Smooth muscle cell (in vitro differentiated cells): Measurements from ENCODE around the gene ACOT12. TPM values are rescaled to one million over a fixed set of nuclear protein-coding genes. Genes with fewer than 3 reads are reported as not detected.

ENCODE experiments used
- DNase-seq: peaks from one replicate; lab custom pipeline; 2025; ENCODE audit not compliant: unreplicated experiment; lab: John Stamatoyannopoulos, UW
- H2AFZ ChIP-seq: fragments of 200-600 bp; sonication (generic); 2 replicates; pipeline ENCODE4 v1.6.0; 2016; ENCODE audit warnings: antibody characterized with exemption, low read depth, mild to moderate bottlenecking
- H3F3A ChIP-seq: fragments of 200-600 bp; sonication (generic); 2 replicates; pipeline ENCODE4 v1.6.0; 2017; ENCODE audit warnings: antibody characterized with exemption, low read depth
- H3K27ac ChIP-seq: fragments of 200-600 bp; sonication (generic); 2 replicates; pipeline ENCODE4 v1.5.1; 2016; ENCODE audit warnings: low read depth, mild to moderate bottlenecking
- H3K27me3 ChIP-seq: fragments of 200-600 bp; sonication (generic); 2 replicates; pipeline ENCODE4 v1.6.1; 2016; ENCODE audit warnings: low read depth, mild to moderate bottlenecking
- H3K36me3 ChIP-seq: fragments of 200-600 bp; sonication (generic); 2 replicates; pipeline ENCODE4 v1.5.1; 2016; ENCODE audit warnings: low read depth
- H3K4me1 ChIP-seq: fragments of 200-600 bp; sonication (generic); 2 replicates; pipeline ENCODE4 v1.5.1; 2016; ENCODE audit warnings: low read depth
- H3K4me2 ChIP-seq: fragments of 200-600 bp; sonication (generic); 2 replicates; pipeline ENCODE4 v1.6.0; 2016; ENCODE audit warnings: mild to moderate bottlenecking
- H3K4me3 ChIP-seq: fragments of 200-600 bp; sonication (generic); 2 replicates; pipeline ENCODE4 v1.5.1; 2016; ENCODE audit warnings: mild to moderate bottlenecking
- H3K79me2 ChIP-seq: fragments of 200-600 bp; sonication (generic); 2 replicates; pipeline ENCODE4 v1.6.0; 2016; ENCODE audit warnings: low read depth, mild to moderate bottlenecking
- H3K9ac ChIP-seq: fragments of 200-600 bp; sonication (generic); 2 replicates; pipeline ENCODE4 v1.6.0; 2016; ENCODE audit warnings: low read depth
- H3K9me3 ChIP-seq: fragments of 200-600 bp; sonication (generic); replicated peaks from 2 replicates; pipeline ENCODE4 v1.5.1; 2016; ENCODE audit warnings: low read depth
- H4K20me1 ChIP-seq: fragments of 200-600 bp; sonication (generic); 2 replicates; pipeline ENCODE4 v1.6.0; 2016; ENCODE audit warnings: low read depth
- CTCF ChIP-seq: fragments of 200-600 bp; sonication (generic); IDR thresholded peaks from 2 replicates; pipeline ENCODE4 v1.5.1; 2017; ENCODE audit warnings: borderline replicate concordance, mild to moderate bottlenecking, antibody characterized with exemption; ENCODE audit not compliant: insufficient read depth, poor library complexity, severe bottlenecking
- WGBS: methylation state at CpG from one replicate; pipeline ENCODE4 v1.1.7; 2016; ENCODE audit warnings: low lambda C conversion rate; 5-methylcytosine and 5-hydroxymethylcytosine counted together
- polyA plus RNA-seq: library from polyadenylated mRNA; unstranded; fragments of >200 nt; fragmentation: Nextera tagmentation; extraction: Ambion mirVana; gene quantifications from 2 replicates; pipeline ENCODE4 v1.2.1, GENCODE V29; 2016
- total RNA-seq: library from RNA; depleted of rRNA; stranded (reverse); fragments of >200 nt; gene quantifications from 2 replicates; pipeline ENCODE4 v1.2.3, GENCODE V29; 2014

The ACOT12 gene
- total and polyA plus RNA-seq, 2 experiments from 2014 or later: not detected

GRCh38 chr5:81350507-81350906, 43.4 kb downstream of the ACOT12 start:
- no peak overlapping the region for H2AFZ ChIP-seq

GRCh38 chr5:81349161-81349560, 44.8 kb downstream of the ACOT12 start:
- no peak for DNase-seq
- H3K27me3 ChIP-seq: no peaks in the 10 kb centered on the region
- H3K4me3 ChIP-seq: no peak overlapping the region
- H3F3A ChIP-seq: no peaks in the 10 kb centered on the region
- H3K27ac ChIP-seq: no peak overlapping the region
- no peaks in the 10 kb centered on the region for H4K20me1 ChIP-seq
- H3K79me2 ChIP-seq: no peaks in the 10 kb centered on the region
- no peaks in the 10 kb centered on the region for H3K36me3 ChIP-seq
- H2AFZ ChIP-seq: no peak overlapping the region
- H3K4me2 ChIP-seq: no peak overlapping the region
- TF ChIP-seq CTCF: no peak
- H3K9ac ChIP-seq: no peak overlapping the region
- 82% methylated on average over 4 of the region's 4 CpGs for WGBS
- H3K9me3 ChIP-seq: no peaks in the 10 kb centered on the region
- H3K4me1 ChIP-seq: peaks cover 13% of the 10 kb centered on the region

More at GRCh38 chr5:81350507-81350906, 43.4 kb downstream of the ACOT12 start:
- peaks cover 13% of the 10 kb centered on the region for H3K4me1 ChIP-seq
- no peak overlapping the region for H3K27ac ChIP-seq
- no peak overlapping the region for H3K4me2 ChIP-seq
- H3F3A ChIP-seq: no peaks in the 10 kb centered on the region
- DNase-seq: no peak
- no peaks in the 10 kb centered on the region for H3K9me3 ChIP-seq
- no peaks in the 10 kb centered on the region for H4K20me1 ChIP-seq
- H3K36me3 ChIP-seq: no peaks in the 10 kb centered on the region
- TF ChIP-seq CTCF: no peak
- H3K4me3 ChIP-seq: no peak overlapping the region
- H3K9ac ChIP-seq: no peak overlapping the region
- H3K27me3 ChIP-seq: no peaks in the 10 kb centered on the region
- H3K79me2 ChIP-seq: no peaks in the 10 kb centered on the region

- Histone ChIP-seq H3F3A (no peaks in the 10 kb centered on the region), H3K4me3 (no peak overlapping the region)
- WGBS: 94% methylated on average over 5 of the region's 5 CpGs
Measured at GRCh38 chr5:81345411-81346003, 48.4 kb downstream of the ACOT12 start.

More at GRCh38 chr5:81345411-81346003, 48.4 kb downstream of the ACOT12 start:
- Histone ChIP-seq H3K79me2 (no peaks in the 10 kb centered on the region), H3K27ac (no peak overlapping the region), H2AFZ (no peak overlapping the region), H3K9me3 (no peaks in the 10 kb centered on the region), H3K4me2 (no peak overlapping the region), H4K20me1 (no peaks in the 10 kb centered on the region), H3K27me3 (no peaks in the 10 kb centered on the region), H3K36me3 (no peaks in the 10 kb centered on the region), H3K4me1 (peaks cover 13% of the 10 kb centered on the region), H3K9ac (no peak overlapping the region)
- peak; percentile 5 for TF ChIP-seq CTCF
- DNase-seq: no peak
